ENCODE results near the gene SGCD.

Gene SGCD

GRCh38 chr5:156706631-156707030, 379.7 kb downstream of the SGCD start:
- DNase-seq = no peak

GRCh38 chr5:156707750-156708149, 380.8 kb downstream of the SGCD start:
- DNase-seq = no peak

DNA sequence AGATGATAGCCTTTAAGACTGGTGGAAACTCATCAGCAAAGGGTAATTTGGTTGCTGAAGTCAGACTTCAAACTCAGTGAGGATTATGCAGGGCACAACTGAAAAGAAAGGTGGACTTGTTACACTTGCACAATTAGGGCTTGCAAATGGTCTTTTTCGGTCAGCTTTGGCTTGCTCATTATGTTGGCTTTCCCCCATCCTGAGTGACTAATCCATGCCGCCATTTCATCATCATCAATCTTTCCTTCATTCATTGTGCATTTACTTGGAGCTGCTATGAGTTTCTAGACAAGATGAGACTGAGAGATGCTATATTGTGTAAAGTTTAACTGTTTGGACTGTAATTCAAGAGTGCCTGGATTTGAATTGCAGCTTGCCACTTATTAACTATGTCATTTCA, 388.3 kb downstream of the SGCD start:
- no peak for DNase-seq

DNA sequence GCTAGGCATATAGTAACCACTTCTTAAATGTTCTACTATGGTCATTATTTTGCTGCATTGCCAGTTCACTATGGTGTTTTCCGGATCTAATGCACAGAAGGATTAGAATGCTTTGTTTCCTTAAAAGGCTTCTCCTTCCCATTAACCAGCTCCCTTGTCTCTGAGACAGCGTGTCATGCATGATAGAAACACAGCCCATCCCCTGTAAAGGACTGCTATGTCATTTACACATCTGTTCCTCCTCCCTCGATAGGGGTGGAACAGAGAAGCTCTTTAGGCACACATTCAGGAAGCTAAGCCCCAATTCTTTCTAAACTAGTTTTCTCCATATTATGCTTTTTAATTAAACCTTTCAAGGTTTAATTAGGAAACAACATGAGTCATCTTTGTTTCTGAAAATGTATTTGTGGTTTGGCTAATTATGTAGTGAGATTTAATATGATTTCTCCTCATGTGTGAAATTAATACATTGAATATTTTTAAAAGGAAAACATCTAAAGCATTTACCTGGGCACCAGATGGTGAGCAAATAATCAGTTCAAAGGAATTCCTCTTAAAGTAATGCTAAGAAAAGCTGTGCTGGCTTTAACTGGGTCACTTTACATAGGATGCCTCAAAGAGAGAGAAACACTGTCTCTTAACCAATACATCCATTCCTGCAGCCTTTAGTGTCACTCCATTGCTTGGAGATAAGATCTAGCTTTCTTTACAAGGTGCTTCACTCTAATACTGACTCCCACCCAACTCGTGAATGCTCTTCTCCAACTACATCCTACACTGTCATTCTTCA, 389.8 kb downstream of the SGCD start:
- peak in 1 of 2 donors; percentile 6 for DNase-seq

DNA sequence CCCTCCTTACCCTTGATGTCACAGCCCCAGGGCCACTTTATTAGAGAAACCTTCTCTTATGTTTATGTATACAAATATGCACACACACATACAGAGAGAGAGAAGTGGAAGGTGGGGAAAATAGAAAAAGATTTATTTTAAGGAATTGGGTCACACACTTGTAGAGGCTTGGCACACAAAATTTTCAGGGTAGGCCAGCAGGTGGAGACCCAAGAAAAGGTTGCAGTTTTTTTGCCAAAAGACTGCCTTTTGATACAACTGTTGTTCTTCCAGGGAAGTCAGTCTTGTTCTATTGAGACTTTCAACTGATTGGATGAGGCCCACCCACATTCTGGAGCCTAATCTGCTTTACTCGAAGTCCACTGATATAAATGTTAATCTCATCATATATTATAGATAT, 392.0 kb downstream of the SGCD start:
- DNase-seq = no peak

- DNase-seq = no peak
These were observed 395.4 kb downstream of the SGCD start for GRCh38 chr5:156722358-156722757.

GRCh38 chr5:156735477-156735876, 408.5 kb downstream of the SGCD start:
- no peak for DNase-seq

GRCh38 chr5:156741516-156741915, 414.6 kb downstream of the SGCD start:
- no peak for DNase-seq

GRCh38 chr5:156753846-156754245, 426.9 kb downstream of the SGCD start:
- DNase-seq = no peak

- no peak for DNase-seq
These were observed 428.6 kb downstream of the SGCD start for GRCh38 chr5:156755421-156756087.

- DNase-seq = no peak
These were observed 431.2 kb downstream of the SGCD start for GRCh38 chr5:156758011-156758791.

- DNase-seq = peak in 1 of 2 donors; percentile 13
These were observed 432.2 kb downstream of the SGCD start for GRCh38 chr5:156759156-156759555.

DNA sequence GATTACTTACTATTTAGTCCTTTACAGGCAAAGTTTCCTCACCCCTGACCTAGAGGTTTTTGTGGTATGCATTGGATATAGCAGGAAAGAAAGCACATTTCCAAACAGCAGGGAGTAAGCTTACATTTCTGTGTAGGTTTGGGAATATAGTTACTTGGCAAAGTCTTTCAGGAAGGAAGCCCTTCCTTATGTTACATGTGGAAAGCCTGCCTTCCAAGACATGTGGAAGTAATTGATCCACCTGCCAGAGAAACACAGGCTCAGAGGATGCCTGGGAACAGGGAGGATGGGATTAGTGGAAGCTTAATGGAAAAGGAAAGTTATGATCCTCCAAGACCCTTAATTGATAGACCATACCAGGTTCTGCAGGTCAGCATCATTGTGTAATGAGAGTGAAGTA, 435.8 kb downstream of the SGCD start:
- DNase-seq = no peak

DNA sequence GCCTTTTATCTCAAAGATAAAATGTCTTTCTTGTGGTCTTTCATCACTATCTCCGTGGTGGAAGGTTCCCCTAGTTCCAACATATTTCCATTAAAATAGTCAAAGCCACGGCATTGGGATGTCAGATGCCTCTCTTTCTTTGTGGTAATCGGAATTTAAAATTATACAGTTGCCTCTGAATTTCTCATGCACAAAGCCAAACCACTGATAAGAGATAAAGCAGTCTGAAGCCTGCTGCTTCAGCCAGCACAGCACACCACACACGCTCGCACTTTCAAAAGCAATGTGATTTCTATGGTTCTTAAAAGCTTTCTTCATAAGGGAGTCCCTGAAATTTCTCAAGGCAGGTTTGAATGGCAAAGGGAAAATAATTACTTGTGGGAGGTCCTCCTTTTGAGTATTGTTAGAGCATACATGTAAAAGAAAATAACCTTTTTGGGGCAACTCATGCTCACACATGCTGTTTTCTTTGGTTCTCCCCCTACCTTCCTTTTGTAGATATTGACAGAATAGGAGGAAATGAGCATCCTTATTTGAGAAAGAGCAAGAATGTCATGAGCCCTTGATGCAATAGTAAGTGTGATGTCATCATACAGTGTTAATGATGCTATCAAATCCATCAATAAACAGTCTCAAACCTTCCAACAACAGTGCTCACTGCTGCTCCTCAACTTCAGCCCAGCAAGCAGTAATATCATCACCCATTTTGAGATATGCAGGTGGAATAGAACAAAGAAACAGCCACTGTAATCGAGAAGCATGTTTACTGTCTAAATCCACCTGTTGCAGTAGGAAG, 437.4 kb downstream of the SGCD start:
- no peak for DNase-seq

- DNase-seq = no peak
These were observed 447.3 kb downstream of the SGCD start for GRCh38 chr5:156774273-156774672.

DNA sequence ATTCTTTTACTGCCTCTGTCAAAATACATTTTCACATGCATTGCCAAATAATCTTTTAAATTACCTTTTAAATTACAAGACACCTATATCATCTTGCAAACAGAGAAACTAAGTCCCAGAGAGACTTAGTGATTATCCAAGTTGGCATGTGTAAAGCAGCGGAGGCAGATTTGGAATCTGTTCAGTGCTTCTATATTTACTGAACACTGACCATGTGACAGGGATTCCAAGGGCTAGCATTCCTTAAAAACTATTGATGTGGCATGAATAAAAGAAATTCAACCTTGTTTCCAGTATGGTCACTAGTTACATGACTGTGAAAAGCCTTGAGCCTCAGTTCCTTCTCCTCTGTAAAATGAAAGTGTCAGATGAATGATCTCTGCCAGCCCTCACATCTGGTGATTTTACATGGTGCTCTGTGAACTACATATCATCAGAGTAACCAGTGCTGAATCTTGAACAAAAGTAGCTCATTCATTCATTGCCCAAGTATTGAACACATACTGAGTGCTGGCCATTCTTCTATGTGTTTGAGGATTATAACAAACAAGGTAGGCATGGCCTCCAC, 451.3 kb downstream of the SGCD start:
- DNase-seq = no peak

- DNase-seq = no peak
These were observed 451.8 kb downstream of the SGCD start for GRCh38 chr5:156778752-156779151.

GRCh38 chr5:156779436-156779835, 452.5 kb downstream of the SGCD start:
- no peak for DNase-seq

GRCh38 chr5:156783092-156783491, 456.1 kb downstream of the SGCD start:
- DNase-seq = no peak

DNA sequence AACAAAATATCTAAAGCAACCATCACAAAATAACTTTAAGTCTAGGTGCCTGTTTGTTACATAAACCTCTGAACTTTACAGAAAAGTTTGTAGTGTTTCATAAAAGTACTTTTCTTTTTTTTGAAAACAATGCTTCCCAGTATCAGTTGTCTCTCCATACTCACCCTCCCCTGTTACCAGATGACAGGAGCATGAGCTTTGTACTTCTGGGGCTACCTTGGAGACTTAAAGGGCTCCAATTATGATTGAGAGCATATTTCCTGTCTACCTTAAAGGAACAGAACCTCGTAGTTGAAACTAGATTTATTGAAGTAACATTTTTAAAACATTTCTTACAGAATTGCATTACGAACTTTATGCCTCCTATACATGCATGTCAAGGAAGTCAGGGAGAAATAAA, 467.7 kb downstream of the SGCD start:
- DNase-seq = no peak

- no peak for DNase-seq
These were observed 471.2 kb downstream of the SGCD start for GRCh38 chr5:156798201-156798600.

- DNase-seq = no peak
These were observed 472.2 kb downstream of the SGCD start for GRCh38 chr5:156799171-156799570.

- no peak for DNase-seq
These were observed 474.0 kb downstream of the SGCD start for GRCh38 chr5:156800929-156801328.

Data from hippocampal formation (tissue), 2 donors.